Measurements from ENCODE around the gene ST6GALNAC4. TPM values are rescaled to one million over a fixed set of nuclear protein-coding genes. Genes with fewer than 3 reads are reported as not detected.

ST6GALNAC4 gene
- total RNA-seq, 2 experiments from 2014 or later, result 118 to 180 TPM

DNA sequence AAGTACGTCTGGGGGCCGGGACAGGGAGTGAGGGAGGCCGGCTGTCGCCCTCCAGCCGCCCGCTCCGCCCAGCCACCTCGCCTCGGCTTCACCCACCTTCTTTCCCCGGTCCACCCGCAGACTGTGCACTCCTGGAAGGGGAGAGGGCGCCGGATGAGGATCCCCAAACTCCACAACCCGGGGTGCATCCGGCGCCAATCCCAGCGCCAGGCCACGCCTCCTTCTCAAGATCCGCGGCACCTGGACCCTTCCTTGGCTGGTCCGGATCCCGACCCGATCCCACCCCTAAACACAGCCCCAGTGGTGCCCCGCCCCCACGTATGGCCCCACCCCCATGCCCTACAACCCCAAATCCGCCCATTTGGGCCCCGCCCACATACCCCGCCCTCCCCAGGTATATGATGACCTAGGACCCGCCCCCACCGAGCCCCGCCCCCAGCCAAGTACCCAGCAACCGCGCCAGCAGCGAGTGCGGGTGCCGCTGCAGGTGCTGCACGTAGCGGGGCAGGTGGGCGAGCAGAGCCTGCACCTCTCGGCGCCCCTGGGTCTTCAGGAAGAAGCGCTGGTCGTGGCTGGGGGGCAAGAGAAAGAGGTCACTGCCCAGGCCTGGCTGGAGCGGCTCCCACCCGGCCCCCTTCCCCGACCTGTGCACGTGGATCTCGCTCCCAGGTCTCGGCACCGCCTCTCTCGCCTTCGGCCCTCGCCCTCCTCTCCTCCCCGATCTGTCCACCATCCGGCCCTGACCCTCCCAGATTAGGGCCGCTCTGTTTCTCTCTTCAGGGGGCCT lies 10.6 kb upstream of the ST6GALNAC4 start:
- Histone ChIP-seq H3K36me3 (ENCODE audit: insufficient read depth, low read length) (no peaks in the 10 kb centered on the region), H3K9me3 (ENCODE audit: low read length) (no peaks in the 10 kb centered on the region), H3K4me3 (ENCODE audit: low read depth, low read length, poor library complexity, severe bottlenecking) (peak overlapping the region; percentile 61), H2AFZ (ENCODE audit: low read length) (no peak overlapping the region), H3K9me2 (ENCODE audit: insufficient read depth, low read length) (no peaks in the 10 kb centered on the region), H3K79me2 (ENCODE audit: insufficient read depth, low read depth, low read length) (no peaks in the 10 kb centered on the region), H4K20me1 (ENCODE audit: insufficient read depth, low read length) (no peaks in the 10 kb centered on the region), H3K4me2 (ENCODE audit: low read length) (peak overlapping the region; percentile 71), H3K27ac (ENCODE audit: low read depth, low read length, poor library complexity, severe bottlenecking) (no peak overlapping the region), H3K4me1 (ENCODE audit: insufficient read depth, low read length, poor library complexity, severe bottlenecking) (peaks cover 41% of the 10 kb centered on the region)
- no TSS peak for BruUV-seq (replicated peaks)
- TF ChIP-seq, protein P1, sequence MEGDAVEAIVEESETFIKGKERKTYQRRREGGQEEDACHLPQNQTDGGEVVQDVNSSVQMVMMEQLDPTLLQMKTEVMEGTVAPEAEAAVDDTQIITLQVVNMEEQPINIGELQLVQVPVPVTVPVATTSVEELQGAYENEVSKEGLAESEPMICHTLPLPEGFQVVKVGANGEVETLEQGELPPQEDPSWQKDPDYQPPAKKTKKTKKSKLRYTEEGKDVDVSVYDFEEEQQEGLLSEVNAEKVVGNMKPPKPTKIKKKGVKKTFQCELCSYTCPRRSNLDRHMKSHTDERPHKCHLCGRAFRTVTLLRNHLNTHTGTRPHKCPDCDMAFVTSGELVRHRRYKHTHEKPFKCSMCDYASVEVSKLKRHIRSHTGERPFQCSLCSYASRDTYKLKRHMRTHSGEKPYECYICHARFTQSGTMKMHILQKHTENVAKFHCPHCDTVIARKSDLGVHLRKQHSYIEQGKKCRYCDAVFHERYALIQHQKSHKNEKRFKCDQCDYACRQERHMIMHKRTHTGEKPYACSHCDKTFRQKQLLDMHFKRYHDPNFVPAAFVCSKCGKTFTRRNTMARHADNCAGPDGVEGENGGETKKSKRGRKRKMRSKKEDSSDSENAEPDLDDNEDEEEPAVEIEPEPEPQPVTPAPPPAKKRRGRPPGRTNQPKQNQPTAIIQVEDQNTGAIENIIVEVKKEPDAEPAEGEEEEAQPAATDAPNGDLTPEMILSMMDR (conservative IDR thresholded peaks at IDR 0.05; ENCODE audit: low read length), result no peak
- TF ChIP-seq EZH2phosphoT487 (IDR thresholded peaks at IDR 0.05; ENCODE audit: borderline replicate concordance, low read depth, low read length), result no peak
- ChIA-PET CTCF (ENCODE audit: unreplicated experiment) (interaction anchor here (0.6 kb wide), 1 partner anchor 541 kb away, joined by 6 read pairs; no protein-coding TSS in a partner anchor), POLR2A (interaction anchor here (0.6 kb wide), 1 partner anchor 12 kb away, joined by 5 read pairs; no protein-coding TSS in a partner anchor)
- DNase-seq (ENCODE audit: low spot score), result peak; percentile 72
- intact Hi-C loops (cut with micrococcal nuclease; ENCODE audit: unreplicated experiment), result loop anchor here (10.0 kb wide), 1 partner anchor 423 kb away; no protein-coding TSS in a partner anchor

GRCh38 chr9:127926906-127927200 lies 10.0 kb upstream of the ST6GALNAC4 start:
- BruUV-seq (replicated peaks), result no TSS peak
- peak overlapping the region; percentile 71 for H3K4me2 ChIP-seq (ENCODE audit: low read length)
- no peaks in the 10 kb centered on the region for H3K36me3 ChIP-seq (ENCODE audit: insufficient read depth, low read length)
- H3K9me3 ChIP-seq (ENCODE audit: low read length), result no peaks in the 10 kb centered on the region
- no peaks in the 10 kb centered on the region for H3K9me2 ChIP-seq (ENCODE audit: insufficient read depth, low read length)
- H3K27ac ChIP-seq (ENCODE audit: low read depth, low read length, poor library complexity, severe bottlenecking), result no peak overlapping the region
- intact Hi-C loops (cut with micrococcal nuclease; ENCODE audit: unreplicated experiment), result loop anchor here (10.0 kb wide), 1 partner anchor 422 kb away; no protein-coding TSS in a partner anchor
- no peak overlapping the region for H2AFZ ChIP-seq (ENCODE audit: low read length)
- TF ChIP-seq, protein P1 (conservative IDR thresholded peaks at IDR 0.05; ENCODE audit: low read length), result no peak
- TF ChIP-seq EZH2phosphoT487 (IDR thresholded peaks at IDR 0.05; ENCODE audit: borderline replicate concordance, low read depth, low read length), result no peak
- H3K4me1 ChIP-seq (ENCODE audit: insufficient read depth, low read length, poor library complexity, severe bottlenecking), result peaks cover 44% of the 10 kb centered on the region
- H4K20me1 ChIP-seq (ENCODE audit: insufficient read depth, low read length), result no peaks in the 10 kb centered on the region
- peak overlapping the region; percentile 61 for H3K4me3 ChIP-seq (ENCODE audit: low read depth, low read length, poor library complexity, severe bottlenecking)
- H3K79me2 ChIP-seq (ENCODE audit: insufficient read depth, low read depth, low read length), result no peaks in the 10 kb centered on the region
- DNase-seq (ENCODE audit: low spot score), result no peak
- ChIA-PET CTCF (ENCODE audit: unreplicated experiment) (no interaction called here), POLR2A (no interaction called here)

Data from OCI-LY7 (cell line).